Neural progenitor cell (in vitro differentiated cells): Measurements from ENCODE around the gene NOPCHAP1.

ENCODE experiments used
- EZH2 ChIP-seq: fragments of 200-600 bp; sonication (generic); IDR thresholded peaks from 2 replicates; pipeline ENCODE4 v1.6.1; 2017; ENCODE audit warnings: antibody characterized with exemption, mild to moderate bottlenecking, moderate library complexity
- EZH2phosphoT487 ChIP-seq: fragments of 200-600 bp; sonication (generic); IDR thresholded peaks from 2 replicates; pipeline ENCODE4 v1.6.1; 2017; ENCODE audit warnings: antibody characterized with exemption
- TF ChIP-seq, protein P1 (sequence below): fragments of 200-600 bp; sonication (generic); IDR thresholded peaks from 2 replicates; pipeline ENCODE4 v1.5.1; 2017; ENCODE audit warnings: antibody characterized with exemption, mild to moderate bottlenecking

DNA sequence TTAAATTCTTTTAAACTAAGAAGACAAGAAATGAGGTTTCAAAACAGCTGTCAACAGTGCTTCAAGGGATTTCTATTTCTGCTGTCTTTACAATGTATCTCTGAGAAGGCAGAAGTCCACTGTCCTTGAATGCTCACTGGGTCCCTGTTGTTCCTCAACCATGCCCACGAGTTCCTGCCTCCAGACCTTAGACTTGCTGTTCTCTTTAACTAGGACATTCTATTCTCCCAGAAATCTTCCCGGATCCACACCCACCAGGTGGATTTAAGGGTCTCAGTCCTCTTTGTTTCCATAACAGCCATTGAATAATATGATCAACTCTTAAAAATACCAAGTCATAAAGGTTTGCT lies 21.3 kb upstream of the NOPCHAP1 start:
- TF ChIP-seq EZH2phosphoT487 (no peak), EZH2 (no peak)
- TF ChIP-seq, protein P1, sequence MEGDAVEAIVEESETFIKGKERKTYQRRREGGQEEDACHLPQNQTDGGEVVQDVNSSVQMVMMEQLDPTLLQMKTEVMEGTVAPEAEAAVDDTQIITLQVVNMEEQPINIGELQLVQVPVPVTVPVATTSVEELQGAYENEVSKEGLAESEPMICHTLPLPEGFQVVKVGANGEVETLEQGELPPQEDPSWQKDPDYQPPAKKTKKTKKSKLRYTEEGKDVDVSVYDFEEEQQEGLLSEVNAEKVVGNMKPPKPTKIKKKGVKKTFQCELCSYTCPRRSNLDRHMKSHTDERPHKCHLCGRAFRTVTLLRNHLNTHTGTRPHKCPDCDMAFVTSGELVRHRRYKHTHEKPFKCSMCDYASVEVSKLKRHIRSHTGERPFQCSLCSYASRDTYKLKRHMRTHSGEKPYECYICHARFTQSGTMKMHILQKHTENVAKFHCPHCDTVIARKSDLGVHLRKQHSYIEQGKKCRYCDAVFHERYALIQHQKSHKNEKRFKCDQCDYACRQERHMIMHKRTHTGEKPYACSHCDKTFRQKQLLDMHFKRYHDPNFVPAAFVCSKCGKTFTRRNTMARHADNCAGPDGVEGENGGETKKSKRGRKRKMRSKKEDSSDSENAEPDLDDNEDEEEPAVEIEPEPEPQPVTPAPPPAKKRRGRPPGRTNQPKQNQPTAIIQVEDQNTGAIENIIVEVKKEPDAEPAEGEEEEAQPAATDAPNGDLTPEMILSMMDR = no peak
